ENCODE data around the gene MRPL21.
A peak's percentile ranks its signal among the peaks of the same experiment; 100 is the strongest.

Gene MRPL21

DNA sequence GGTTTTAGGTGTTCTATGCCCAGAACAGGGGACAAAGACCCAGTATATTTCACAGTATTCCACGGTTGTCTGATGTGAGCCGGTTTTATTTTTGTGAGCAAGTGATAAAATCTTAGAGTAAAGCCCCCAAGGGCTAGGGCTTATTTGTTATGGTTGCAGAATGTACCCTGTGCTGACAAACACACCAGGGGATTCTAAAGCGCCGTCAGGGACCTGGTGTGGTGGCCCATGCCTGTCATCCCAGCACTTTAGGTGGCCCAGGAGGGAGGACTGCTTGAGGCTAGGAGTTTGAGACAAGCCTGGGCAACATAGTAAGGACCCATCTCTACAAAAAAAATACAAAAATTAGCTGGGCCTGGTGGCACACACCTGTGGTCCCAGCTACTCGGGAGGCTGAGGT is 22.8 kb downstream of the MRPL21 start:
- H3K4me1 ChIP-seq (ENCODE audit: control insufficient read depth, insufficient read depth, low read length) = no peaks in the 10 kb centered on the region

DNA sequence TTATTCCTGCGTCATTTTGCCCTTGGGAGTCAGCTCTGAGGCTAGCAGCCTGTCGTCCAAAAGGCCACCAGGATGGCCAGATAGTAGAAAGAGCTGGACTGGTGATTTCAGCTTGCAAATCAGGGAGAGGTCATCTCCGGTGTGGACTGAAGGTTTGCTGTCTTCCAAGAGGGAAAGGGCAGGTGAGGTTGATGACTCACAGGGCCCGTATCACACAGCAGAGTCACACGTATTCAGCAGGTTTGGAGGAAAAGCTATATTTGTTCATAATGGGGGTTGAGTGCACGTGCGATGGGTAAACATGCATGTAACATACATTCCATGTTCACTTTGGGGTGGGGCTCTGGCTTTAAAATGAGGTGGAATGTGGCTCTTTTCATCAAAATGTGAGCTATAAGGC is 25.6 kb downstream of the MRPL21 start:
- H3K9me3 ChIP-seq (ENCODE audit: control insufficient read depth, low read length) = no peaks in the 10 kb centered on the region
- no peak for DNase-seq (ENCODE audit: low read depth)
- H3K9ac ChIP-seq (ENCODE audit: low read length) = no peak overlapping the region
- H3K27me3 ChIP-seq (replicated peaks; ENCODE audit: control insufficient read depth, insufficient read depth, low read length) = no peaks in the 10 kb centered on the region
- H3K4me3 ChIP-seq (ENCODE audit: low read length) = no peak overlapping the region
- no peaks in the 10 kb centered on the region for H3K36me3 ChIP-seq (ENCODE audit: control insufficient read depth, insufficient read depth, low read length, severe bottlenecking)
- H3K4me1 ChIP-seq (ENCODE audit: control insufficient read depth, insufficient read depth, low read length) = no peaks in the 10 kb centered on the region

More for the DNA sequence above, 22.8 kb downstream of the MRPL21 start:
- no peaks in the 10 kb centered on the region for H3K9me3 ChIP-seq (ENCODE audit: control insufficient read depth, low read length)
- no peak overlapping the region for H3K4me3 ChIP-seq (ENCODE audit: low read length)
- no peak overlapping the region for H3K9ac ChIP-seq (ENCODE audit: low read length)
- no peak for DNase-seq (ENCODE audit: low read depth)
- no peaks in the 10 kb centered on the region for H3K27me3 ChIP-seq (replicated peaks; ENCODE audit: control insufficient read depth, insufficient read depth, low read length)
- no peaks in the 10 kb centered on the region for H3K36me3 ChIP-seq (ENCODE audit: control insufficient read depth, insufficient read depth, low read length, severe bottlenecking)

DNA sequence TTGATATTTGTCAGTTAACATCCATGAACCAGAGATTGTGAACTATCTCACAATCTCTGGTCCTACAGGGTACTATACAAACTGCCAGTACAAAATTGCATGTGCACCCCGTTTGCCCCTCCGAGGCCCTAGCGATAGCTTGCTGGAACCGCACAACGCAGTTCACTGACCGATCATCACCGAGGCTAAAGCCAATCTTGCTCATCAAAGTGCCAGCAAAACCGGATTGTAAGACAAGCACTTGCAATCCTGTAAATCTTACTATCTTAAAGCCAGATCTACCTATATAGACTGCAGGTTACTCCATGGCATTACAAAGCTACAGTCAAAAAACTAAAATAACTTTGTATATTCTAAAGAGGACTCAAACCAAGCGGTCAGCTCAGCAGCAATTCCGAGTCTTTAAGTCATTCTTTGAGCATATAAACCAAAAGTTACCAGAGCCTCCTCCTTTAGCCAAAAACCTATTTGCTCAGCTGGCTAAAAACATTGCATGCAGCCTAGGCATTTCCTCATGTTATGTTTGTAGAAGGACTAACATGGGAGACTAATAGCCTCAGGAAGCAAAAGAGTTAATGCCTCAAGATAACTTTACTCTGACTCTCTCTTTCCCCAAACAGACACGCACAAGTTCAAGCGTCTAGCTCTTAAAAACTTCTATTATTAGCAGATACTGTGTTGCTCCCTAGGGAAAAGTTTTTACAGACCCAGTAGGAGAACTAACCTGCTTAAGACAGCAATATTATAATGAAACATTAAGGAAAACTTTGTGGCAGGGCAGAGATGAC is 31.2 kb downstream of the MRPL21 start:
- peak; percentile 55 for DNase-seq (ENCODE audit: low read depth)
- H3K4me3 ChIP-seq (ENCODE audit: low read length) = no peak overlapping the region
- no peaks in the 10 kb centered on the region for H3K36me3 ChIP-seq (ENCODE audit: control insufficient read depth, insufficient read depth, low read length, severe bottlenecking)
- no peaks in the 10 kb centered on the region for H3K4me1 ChIP-seq (ENCODE audit: control insufficient read depth, insufficient read depth, low read length)
- no peak overlapping the region for H3K9ac ChIP-seq (ENCODE audit: low read length)
- H3K9me3 ChIP-seq (ENCODE audit: control insufficient read depth, low read length) = no peaks in the 10 kb centered on the region
- peaks cover 6% of the 10 kb centered on the region for H3K27me3 ChIP-seq (replicated peaks; ENCODE audit: control insufficient read depth, insufficient read depth, low read length)

DNA sequence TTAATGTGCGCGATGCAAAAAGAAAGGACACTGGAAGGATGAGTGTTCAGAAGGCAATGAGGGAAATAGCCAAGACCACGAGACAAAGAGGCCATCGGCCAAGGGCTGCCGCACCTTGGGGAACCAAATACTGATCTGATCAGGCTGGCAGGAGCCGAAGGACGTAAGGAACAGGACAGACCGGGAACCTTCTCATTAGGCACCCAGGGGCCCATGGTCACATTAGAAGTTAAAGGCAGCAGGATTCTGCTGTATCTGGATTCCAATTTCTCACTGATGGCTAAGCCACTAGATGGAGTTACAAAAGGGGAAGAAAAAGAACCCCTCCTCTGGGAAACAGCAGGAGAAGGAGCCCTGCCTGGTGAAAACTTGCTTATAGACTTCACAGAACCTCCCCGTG is 33.2 kb downstream of the MRPL21 start:
- DNase-seq (ENCODE audit: low read depth) = no peak
- Histone ChIP-seq H3K9me3 (ENCODE audit: control insufficient read depth, low read length) (no peaks in the 10 kb centered on the region), H3K4me1 (ENCODE audit: control insufficient read depth, insufficient read depth, low read length) (no peaks in the 10 kb centered on the region), H3K4me3 (ENCODE audit: low read length) (peak overlapping the region; percentile 81), H3K27me3 (replicated peaks; ENCODE audit: control insufficient read depth, insufficient read depth, low read length) (peaks cover 6% of the 10 kb centered on the region), H3K9ac (ENCODE audit: low read length) (peak overlapping the region; percentile 76), H3K36me3 (ENCODE audit: control insufficient read depth, insufficient read depth, low read length, severe bottlenecking) (no peaks in the 10 kb centered on the region)

DNA sequence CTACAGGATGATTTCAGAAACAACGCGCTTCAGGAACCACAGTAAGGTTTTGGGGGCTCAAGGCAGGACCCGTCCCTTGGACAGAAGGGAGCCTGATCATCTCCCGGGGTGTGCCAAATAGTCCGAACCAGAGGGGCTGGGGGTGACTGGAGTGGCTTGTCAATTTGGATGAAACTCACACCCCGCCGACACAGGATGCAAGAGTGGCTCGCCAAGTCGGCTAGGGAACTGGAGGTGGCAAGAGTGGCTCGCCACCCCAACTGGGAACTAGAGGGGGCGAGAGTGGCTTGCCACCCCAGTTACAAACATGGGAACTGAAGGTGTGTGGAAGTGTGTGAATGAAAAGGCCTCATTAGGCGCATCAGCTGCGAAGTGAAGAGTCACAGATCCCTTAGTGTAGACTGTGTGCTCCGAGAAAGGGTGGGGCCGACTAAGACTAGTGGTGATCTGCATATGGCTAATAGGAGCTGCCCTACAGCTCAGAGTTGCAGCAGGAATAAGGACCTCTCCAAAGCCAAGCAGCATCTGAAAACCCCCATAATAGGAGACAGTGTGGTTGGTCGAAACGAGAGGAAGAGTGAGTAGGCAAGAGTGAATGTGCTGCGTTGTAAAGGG is 35.3 kb downstream of the MRPL21 start:
- Histone ChIP-seq H3K36me3 (ENCODE audit: control insufficient read depth, insufficient read depth, low read length, severe bottlenecking) (no peaks in the 10 kb centered on the region), H3K9me3 (ENCODE audit: control insufficient read depth, low read length) (peaks cover 8% of the 10 kb centered on the region), H3K4me3 (ENCODE audit: low read length) (no peak overlapping the region), H3K9ac (ENCODE audit: low read length) (no peak overlapping the region), H3K4me1 (ENCODE audit: control insufficient read depth, insufficient read depth, low read length) (no peaks in the 10 kb centered on the region), H3K27me3 (replicated peaks; ENCODE audit: control insufficient read depth, insufficient read depth, low read length) (peaks cover 6% of the 10 kb centered on the region)
- DNase-seq (ENCODE audit: low read depth) = no peak

DNA sequence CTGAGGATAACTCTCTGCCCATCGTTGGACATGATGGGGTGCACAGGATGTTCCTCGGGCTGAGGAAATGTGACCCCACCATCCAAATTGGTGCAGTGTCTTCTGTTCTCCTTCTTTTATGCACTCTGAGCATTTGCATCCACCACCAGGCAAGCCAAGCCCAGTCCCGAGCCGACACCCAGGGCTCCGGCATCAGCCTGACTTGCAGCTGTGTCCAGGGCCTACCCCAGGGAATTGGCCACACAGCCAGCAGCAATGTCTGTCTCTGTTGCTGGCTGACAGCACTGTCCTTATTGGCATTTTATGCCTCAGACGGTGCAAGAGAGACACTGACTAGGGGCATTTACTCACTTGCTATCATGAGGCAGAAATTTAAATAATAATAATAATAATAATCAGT is 36.6 kb downstream of the MRPL21 start:
- H3K9ac ChIP-seq (ENCODE audit: low read length) = no peak overlapping the region
- H3K36me3 ChIP-seq (ENCODE audit: control insufficient read depth, insufficient read depth, low read length, severe bottlenecking) = no peaks in the 10 kb centered on the region
- no peaks in the 10 kb centered on the region for H3K4me1 ChIP-seq (ENCODE audit: control insufficient read depth, insufficient read depth, low read length)
- no peak overlapping the region for H3K4me3 ChIP-seq (ENCODE audit: low read length)
- H3K27me3 ChIP-seq (replicated peaks; ENCODE audit: control insufficient read depth, insufficient read depth, low read length) = peaks cover 6% of the 10 kb centered on the region
- no peak for DNase-seq (ENCODE audit: low read depth)
- H3K9me3 ChIP-seq (ENCODE audit: control insufficient read depth, low read length) = peaks cover 9% of the 10 kb centered on the region

DNA sequence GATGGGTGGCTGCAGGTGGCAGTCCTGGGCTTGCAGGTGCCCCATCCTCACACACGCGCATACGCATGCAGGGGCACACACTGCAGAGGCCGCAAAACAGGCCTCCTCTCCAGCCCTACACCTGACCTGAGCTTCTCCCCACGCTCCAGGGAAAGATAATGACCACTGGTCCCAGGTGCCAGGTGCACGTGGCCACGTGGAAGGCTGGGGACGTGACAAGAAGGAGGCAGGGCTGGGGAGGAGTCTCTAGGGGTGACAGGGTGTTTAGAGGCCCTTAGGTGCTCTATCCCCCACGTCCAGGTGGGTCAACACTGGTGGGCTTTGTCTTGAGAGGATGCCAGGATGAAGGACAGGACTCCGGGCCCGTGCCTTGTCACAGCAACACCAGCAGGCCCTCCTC is 38.4 kb downstream of the MRPL21 start:
- peaks cover 6% of the 10 kb centered on the region for H3K27me3 ChIP-seq (replicated peaks; ENCODE audit: control insufficient read depth, insufficient read depth, low read length)
- H3K36me3 ChIP-seq (ENCODE audit: control insufficient read depth, insufficient read depth, low read length, severe bottlenecking) = no peaks in the 10 kb centered on the region
- no peaks in the 10 kb centered on the region for H3K4me1 ChIP-seq (ENCODE audit: control insufficient read depth, insufficient read depth, low read length)
- no peak overlapping the region for H3K4me3 ChIP-seq (ENCODE audit: low read length)
- no peak for DNase-seq (ENCODE audit: low read depth)
- no peak overlapping the region for H3K9ac ChIP-seq (ENCODE audit: low read length)
- H3K9me3 ChIP-seq (ENCODE audit: control insufficient read depth, low read length) = peaks cover 9% of the 10 kb centered on the region

DNA sequence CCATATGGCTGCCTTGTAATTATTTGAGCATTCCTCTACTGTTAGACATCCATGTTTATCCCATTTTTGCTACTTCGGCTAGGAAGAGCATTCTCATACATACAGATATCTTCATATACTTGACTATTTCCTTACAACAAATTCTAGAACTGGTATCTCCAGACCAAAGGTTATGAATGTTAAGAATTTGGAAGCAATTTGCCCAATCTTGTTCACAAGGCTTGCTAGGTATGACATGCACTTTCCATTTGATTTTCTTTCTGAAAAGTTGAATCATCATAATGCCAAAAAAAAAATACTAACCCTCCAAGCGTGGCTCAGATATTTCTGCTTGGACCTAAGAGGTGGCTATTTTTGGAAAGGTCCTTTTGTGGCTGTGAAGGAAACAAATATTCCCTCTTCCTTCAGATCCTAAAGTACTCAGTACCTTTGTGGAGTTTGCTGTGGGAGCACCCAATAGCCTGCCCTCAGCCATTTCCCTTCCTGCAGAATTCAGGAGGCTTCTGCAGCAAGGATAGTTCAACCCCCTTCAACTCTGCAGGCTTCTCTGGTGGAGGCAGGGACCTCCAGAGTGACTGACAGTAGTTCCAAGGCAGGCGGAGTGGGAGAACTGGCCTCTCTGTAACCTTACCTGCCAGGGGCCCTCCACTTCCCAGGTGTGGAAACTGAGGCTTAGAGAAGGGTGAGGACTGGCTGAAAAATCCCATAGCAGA is 39.9 kb downstream of the MRPL21 start:
- peaks cover 9% of the 10 kb centered on the region for H3K9me3 ChIP-seq (ENCODE audit: control insufficient read depth, low read length)
- no peaks in the 10 kb centered on the region for H3K36me3 ChIP-seq (ENCODE audit: control insufficient read depth, insufficient read depth, low read length, severe bottlenecking)
- no peak for DNase-seq (ENCODE audit: low read depth)
- peaks cover 6% of the 10 kb centered on the region for H3K27me3 ChIP-seq (replicated peaks; ENCODE audit: control insufficient read depth, insufficient read depth, low read length)
- H3K9ac ChIP-seq (ENCODE audit: low read length) = no peak overlapping the region
- no peaks in the 10 kb centered on the region for H3K4me1 ChIP-seq (ENCODE audit: control insufficient read depth, insufficient read depth, low read length)
- H3K4me3 ChIP-seq (ENCODE audit: low read length) = no peak overlapping the region

DNA sequence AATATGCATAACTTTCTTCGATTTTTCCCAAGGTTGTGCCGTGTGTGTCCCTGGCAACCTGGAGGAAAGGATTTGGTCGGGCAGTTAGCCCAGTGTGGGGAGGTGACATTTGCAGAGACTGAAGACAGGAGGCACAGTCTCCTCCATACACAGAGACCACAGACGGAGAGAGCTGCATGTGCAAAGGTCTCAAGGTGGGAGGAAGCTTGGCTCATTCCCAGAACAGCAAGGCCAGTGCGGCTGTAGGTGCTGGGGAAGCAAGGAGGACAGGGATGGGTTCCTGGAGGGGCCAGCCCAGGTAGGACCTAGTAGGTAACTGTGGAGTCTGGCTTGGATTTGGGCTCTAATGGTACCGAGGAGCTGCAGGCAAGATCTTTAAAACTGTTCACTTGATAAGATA is 41.2 kb downstream of the MRPL21 start:
- Histone ChIP-seq H3K36me3 (ENCODE audit: control insufficient read depth, insufficient read depth, low read length, severe bottlenecking) (no peaks in the 10 kb centered on the region), H3K4me3 (ENCODE audit: low read length) (no peak overlapping the region), H3K27me3 (replicated peaks; ENCODE audit: control insufficient read depth, insufficient read depth, low read length) (no peaks in the 10 kb centered on the region), H3K9me3 (ENCODE audit: control insufficient read depth, low read length) (peaks cover 9% of the 10 kb centered on the region), H3K9ac (ENCODE audit: low read length) (no peak overlapping the region), H3K4me1 (ENCODE audit: control insufficient read depth, insufficient read depth, low read length) (no peaks in the 10 kb centered on the region)
- DNase-seq (ENCODE audit: low read depth) = no peak

DNA sequence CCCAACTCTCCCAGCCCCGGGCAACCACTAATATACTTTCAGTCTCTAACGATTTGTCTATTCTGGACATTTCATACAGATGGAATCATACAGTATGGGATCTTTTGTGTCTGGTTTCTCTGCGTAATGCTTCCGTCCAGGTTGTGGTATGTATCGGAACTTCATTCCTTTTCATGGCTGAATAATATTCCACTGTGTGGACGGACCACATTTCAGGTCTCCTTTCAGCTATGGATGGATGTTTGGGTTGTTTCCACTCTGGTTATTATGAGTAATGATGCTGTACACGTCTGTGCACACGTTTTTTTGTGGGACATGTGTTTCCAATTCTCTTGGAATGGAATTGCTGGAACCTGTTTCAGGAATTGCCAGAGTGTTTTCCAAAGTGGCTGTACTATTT is 44.5 kb downstream of the MRPL21 start:
- Histone ChIP-seq H3K9me3 (ENCODE audit: control insufficient read depth, low read length) (peaks cover 9% of the 10 kb centered on the region), H3K4me1 (ENCODE audit: control insufficient read depth, insufficient read depth, low read length) (no peaks in the 10 kb centered on the region), H3K9ac (ENCODE audit: low read length) (no peak overlapping the region), H3K4me3 (ENCODE audit: low read length) (no peak overlapping the region), H3K27me3 (replicated peaks; ENCODE audit: control insufficient read depth, insufficient read depth, low read length) (peaks cover 8% of the 10 kb centered on the region), H3K36me3 (ENCODE audit: control insufficient read depth, insufficient read depth, low read length, severe bottlenecking) (no peaks in the 10 kb centered on the region)
- DNase-seq (ENCODE audit: low read depth) = no peak

DNA sequence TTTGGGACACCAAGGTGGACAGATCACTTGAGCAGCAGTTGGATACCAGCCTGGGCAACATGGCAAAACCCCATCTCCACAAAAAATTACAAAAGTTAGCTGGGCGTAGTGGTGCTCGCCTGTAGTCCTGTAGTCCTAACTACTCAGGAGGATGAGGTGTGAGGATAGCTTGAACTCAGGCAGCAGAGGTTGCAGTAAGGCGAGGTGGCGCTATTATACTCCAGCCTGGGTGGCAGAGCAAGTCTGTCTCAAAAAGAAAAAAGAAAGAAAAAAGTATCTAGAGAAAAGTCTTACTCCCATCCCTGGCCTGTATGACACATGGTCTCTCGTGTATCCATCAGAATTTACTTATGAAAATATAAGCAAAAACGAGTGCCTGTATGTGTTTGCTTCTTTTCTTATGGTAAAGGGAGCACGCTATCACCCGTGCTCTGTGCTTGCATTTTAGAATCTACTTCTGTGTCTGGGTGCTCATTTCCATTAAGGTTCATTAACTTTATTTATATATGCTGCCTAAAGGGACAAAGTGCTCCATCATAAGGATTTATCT is 46.5 kb downstream of the MRPL21 start:
- no peaks in the 10 kb centered on the region for H3K36me3 ChIP-seq (ENCODE audit: control insufficient read depth, insufficient read depth, low read length, severe bottlenecking)
- peaks cover 5% of the 10 kb centered on the region for H3K9me3 ChIP-seq (ENCODE audit: control insufficient read depth, low read length)
- peaks cover 23% of the 10 kb centered on the region for H3K27me3 ChIP-seq (replicated peaks; ENCODE audit: control insufficient read depth, insufficient read depth, low read length)
- H3K4me3 ChIP-seq (ENCODE audit: low read length) = no peak overlapping the region
- H3K4me1 ChIP-seq (ENCODE audit: control insufficient read depth, insufficient read depth, low read length) = no peaks in the 10 kb centered on the region
- DNase-seq (ENCODE audit: low read depth) = no peak
- H3K9ac ChIP-seq (ENCODE audit: low read length) = no peak overlapping the region

Data from adipocyte (in vitro differentiated cells).